Activated naive CD4-positive, alpha-beta T cell treated with Interleukin-2 at 50 U/mL for 16 hours (primary cell): ENCODE data around the gene ZNF836.

Experiments
- DNase-seq: peaks from one replicate; pipeline ENCODE4 v3.0.0-alpha.2; 2020

The ZNF836 gene

GRCh38 chr19:52187407-52187806, 16.0 kb upstream of the ZNF836 start:
- DNase-seq, result no peak

- no peak for DNase-seq
These were observed 5.2 kb upstream of the ZNF836 start for GRCh38 chr19:52176574-52176973.

- DNase-seq, result no peak
These were observed 926 bp upstream of the ZNF836 start for GRCh38 chr19:52172347-52172746.

GRCh38 chr19:52170863-52171320, 529 bp downstream of the ZNF836 start:
- DNase-seq, result no peak

- no peak for DNase-seq
These were observed 1.1 kb downstream of the ZNF836 start for GRCh38 chr19:52170304-52170703.

- no peak for DNase-seq
These were observed 15.6 kb downstream of the ZNF836 start for GRCh38 chr19:52155596-52156359.

GRCh38 chr19:52148256-52148655, 23.2 kb downstream of the ZNF836 start:
- no peak for DNase-seq

GRCh38 chr19:52142001-52142595, 29.3 kb downstream of the ZNF836 start:
- no peak for DNase-seq

- no peak for DNase-seq
These were observed 30.2 kb downstream of the ZNF836 start for GRCh38 chr19:52141203-52141602.

- no peak for DNase-seq
These were observed 31.2 kb downstream of the ZNF836 start for GRCh38 chr19:52140032-52140710.

- DNase-seq, result peak; percentile 97
These were observed 32.0 kb downstream of the ZNF836 start, which contains the start of gene ZNF616 for GRCh38 chr19:52139252-52140031. Gene ZNF616, minus strand, starts transcription at chr19:52139938. Its CDS starts 9,426 bp downstream, at chr19:52130512.

- DNase-seq, result no peak
These were observed 32.5 kb downstream of the ZNF836 start for GRCh38 chr19:52138983-52139251.

- DNase-seq, result peak; percentile 13
These were observed 33.0 kb downstream of the ZNF836 start for GRCh38 chr19:52138278-52138982.

GRCh38 chr19:52120286-52120685, 51.1 kb downstream of the ZNF836 start:
- DNase-seq, result no peak

- no peak for DNase-seq
These were observed 55.8 kb downstream of the ZNF836 start for GRCh38 chr19:52115526-52116053.

GRCh38 chr19:52114691-52115090, 56.7 kb downstream of the ZNF836 start:
- DNase-seq, result no peak

- no peak for DNase-seq
These were observed 58.8 kb downstream of the ZNF836 start for GRCh38 chr19:52112624-52113023.

- no peak for DNase-seq
These were observed 60.6 kb downstream of the ZNF836 start for GRCh38 chr19:52110780-52111179.
